ENCODE data around the gene HERC3. TPM values are rescaled to one million over a fixed set of nuclear protein-coding genes. Genes with fewer than 3 reads are reported as not detected.

HERC3 gene
- total RNA-seq, 1 experiment from 2014 or later, result 10.5 TPM

DNA sequence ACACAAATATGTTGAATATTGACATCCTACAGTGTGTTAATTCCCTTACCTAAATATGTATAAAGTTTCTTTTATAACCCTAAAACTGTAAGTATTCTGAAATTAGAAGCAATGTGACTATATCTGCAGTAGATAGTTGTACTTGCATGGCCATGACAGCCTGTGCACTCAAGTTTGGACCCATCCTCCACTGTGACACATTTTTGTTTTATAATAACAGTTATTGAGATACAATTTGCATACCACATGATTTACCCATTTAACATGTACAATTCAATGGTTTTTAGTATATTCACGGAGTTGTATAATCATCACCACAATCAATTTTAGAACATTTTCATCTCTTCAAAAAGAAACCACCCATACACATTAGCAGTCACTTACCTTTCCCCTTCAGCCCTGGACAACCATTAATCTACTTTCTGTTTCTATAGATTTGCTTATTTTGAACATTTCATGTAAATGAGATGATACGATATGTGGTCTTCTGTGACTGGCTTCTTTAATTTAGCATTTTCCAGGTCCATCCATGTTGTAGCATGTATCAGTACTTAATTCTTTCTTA is 29.6 kb downstream of the HERC3 start:
- CTCF ChIA-PET, result no interaction called here

DNA sequence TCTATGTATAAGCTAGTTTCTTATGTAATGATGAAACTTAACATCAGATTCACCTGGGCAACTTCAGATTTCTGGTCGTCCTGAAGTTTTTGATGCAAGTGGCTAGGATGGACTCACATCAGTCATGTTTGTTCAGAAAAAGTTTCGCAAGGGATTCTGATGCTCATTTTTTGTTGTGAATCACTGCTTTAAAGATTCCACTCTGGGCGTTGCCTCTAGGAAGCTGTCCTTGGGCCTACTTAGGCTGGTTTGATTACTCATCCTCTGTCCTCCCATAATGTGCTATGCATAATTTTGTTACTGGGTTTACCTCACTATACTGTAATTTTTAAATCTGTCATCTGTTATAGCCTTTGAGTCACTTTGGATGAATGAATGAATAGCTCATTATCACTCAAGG is 30.8 kb downstream of the HERC3 start:
- no peak overlapping the region for H3K27ac Mint-ChIP-seq (ENCODE audit: unreplicated experiment)
- H3K9me3 Mint-ChIP-seq (ENCODE audit: unreplicated experiment), result peaks cover 8% of the 10 kb centered on the region
- BruUV-seq (replicated peaks), result no TSS peak
- POLR2A ChIA-PET, result no interaction called here
- H3K27me3 Mint-ChIP-seq (ENCODE audit: insufficient read depth, unreplicated experiment), result no peaks in the 10 kb centered on the region
- H3K4me3 Mint-ChIP-seq (ENCODE audit: unreplicated experiment), result no peak overlapping the region
- Histone ChIP-seq H3K4me1 (no peaks in the 10 kb centered on the region), H3K4me3 (ENCODE audit: low read depth, low read length) (no peak overlapping the region), H3K9me3 (no peaks in the 10 kb centered on the region), H3K27me3 (replicated peaks; ENCODE audit: control insufficient read depth, insufficient read depth, low read length) (no peaks in the 10 kb centered on the region), H3K36me3 (ENCODE audit: control insufficient read depth, insufficient read depth, low read length) (no peaks in the 10 kb centered on the region)
- H3K36me3 Mint-ChIP-seq (ENCODE audit: insufficient read depth, unreplicated experiment), result no peaks in the 10 kb centered on the region
- CTCF ChIA-PET, result interaction anchor here (0.6 kb wide), 1 partner anchor 21 kb away, joined by 5 read pairs; no protein-coding TSS in a partner anchor
- H3K4me1 Mint-ChIP-seq (ENCODE audit: low read depth, unreplicated experiment), result no peaks in the 10 kb centered on the region
- no peak for DNase-seq
- intact Hi-C loops (cut with micrococcal nuclease; ENCODE audit: unreplicated experiment), result no loop called here
- TF ChIP-seq, protein P1, sequence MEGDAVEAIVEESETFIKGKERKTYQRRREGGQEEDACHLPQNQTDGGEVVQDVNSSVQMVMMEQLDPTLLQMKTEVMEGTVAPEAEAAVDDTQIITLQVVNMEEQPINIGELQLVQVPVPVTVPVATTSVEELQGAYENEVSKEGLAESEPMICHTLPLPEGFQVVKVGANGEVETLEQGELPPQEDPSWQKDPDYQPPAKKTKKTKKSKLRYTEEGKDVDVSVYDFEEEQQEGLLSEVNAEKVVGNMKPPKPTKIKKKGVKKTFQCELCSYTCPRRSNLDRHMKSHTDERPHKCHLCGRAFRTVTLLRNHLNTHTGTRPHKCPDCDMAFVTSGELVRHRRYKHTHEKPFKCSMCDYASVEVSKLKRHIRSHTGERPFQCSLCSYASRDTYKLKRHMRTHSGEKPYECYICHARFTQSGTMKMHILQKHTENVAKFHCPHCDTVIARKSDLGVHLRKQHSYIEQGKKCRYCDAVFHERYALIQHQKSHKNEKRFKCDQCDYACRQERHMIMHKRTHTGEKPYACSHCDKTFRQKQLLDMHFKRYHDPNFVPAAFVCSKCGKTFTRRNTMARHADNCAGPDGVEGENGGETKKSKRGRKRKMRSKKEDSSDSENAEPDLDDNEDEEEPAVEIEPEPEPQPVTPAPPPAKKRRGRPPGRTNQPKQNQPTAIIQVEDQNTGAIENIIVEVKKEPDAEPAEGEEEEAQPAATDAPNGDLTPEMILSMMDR (IDR thresholded peaks at IDR 0.05; ENCODE audit: insufficient read depth in 1 of 2, low read depth in 1 of 2, low read length in 1 of 2, severe bottlenecking in 1 of 2, unreplicated experiment in 1 of 2), result no peak

More for the DNA sequence above, 29.6 kb downstream of the HERC3 start:
- Histone ChIP-seq H3K4me3 (ENCODE audit: low read depth, low read length) (no peak overlapping the region), H3K4me1 (no peaks in the 10 kb centered on the region), H3K9me3 (no peaks in the 10 kb centered on the region), H3K36me3 (ENCODE audit: control insufficient read depth, insufficient read depth, low read length) (no peaks in the 10 kb centered on the region), H3K27me3 (replicated peaks; ENCODE audit: control insufficient read depth, insufficient read depth, low read length) (no peaks in the 10 kb centered on the region)
- TF ChIP-seq, protein P1 (IDR thresholded peaks at IDR 0.05; ENCODE audit: insufficient read depth in 1 of 2, low read depth in 1 of 2, low read length in 1 of 2, severe bottlenecking in 1 of 2, unreplicated experiment in 1 of 2), result no peak
- Mint-ChIP-seq H3K4me1 (ENCODE audit: low read depth, unreplicated experiment) (no peaks in the 10 kb centered on the region), H3K9me3 (ENCODE audit: unreplicated experiment) (peaks cover 8% of the 10 kb centered on the region), H3K27me3 (ENCODE audit: insufficient read depth, unreplicated experiment) (no peaks in the 10 kb centered on the region), H3K36me3 (ENCODE audit: insufficient read depth, unreplicated experiment) (no peaks in the 10 kb centered on the region), H3K4me3 (ENCODE audit: unreplicated experiment) (no peak overlapping the region), H3K27ac (ENCODE audit: unreplicated experiment) (no peak overlapping the region)
- intact Hi-C loops (cut with micrococcal nuclease; ENCODE audit: unreplicated experiment), result no loop called here
- no peak for DNase-seq
- no TSS peak for BruUV-seq (replicated peaks)
- POLR2A ChIA-PET, result no interaction called here

DNA sequence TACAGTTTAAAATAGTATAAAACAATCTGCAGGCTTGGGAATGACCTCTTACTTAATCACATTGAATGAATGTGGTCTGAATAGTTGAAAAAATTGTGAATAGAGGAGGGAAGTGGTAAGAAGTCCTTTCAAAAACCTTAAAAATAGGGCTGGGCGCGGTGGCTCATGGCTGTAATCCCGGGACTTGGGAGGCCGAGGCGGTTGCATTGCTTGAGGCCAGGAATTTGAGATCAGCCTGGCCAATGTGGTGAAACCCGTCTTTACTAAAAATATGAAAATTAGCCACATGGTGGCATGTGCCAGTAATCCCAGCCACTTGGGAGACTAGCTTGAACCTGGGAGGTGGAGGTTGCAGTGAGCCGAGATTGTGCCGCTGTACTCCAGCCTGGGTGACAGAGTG is 36.5 kb downstream of the HERC3 start:
- Histone ChIP-seq H3K36me3 (ENCODE audit: control insufficient read depth, insufficient read depth, low read length) (no peaks in the 10 kb centered on the region), H3K4me3 (ENCODE audit: low read depth, low read length) (no peak overlapping the region), H3K9me3 (0 out of 2 replicates have a peak, but pooled peaks cover 6% of the 10 kb centered on the region), H3K4me1 (no peaks in the 10 kb centered on the region), H3K27me3 (replicated peaks; ENCODE audit: control insufficient read depth, insufficient read depth, low read length) (no peaks in the 10 kb centered on the region)
- intact Hi-C loops (cut with micrococcal nuclease; ENCODE audit: unreplicated experiment), result no loop called here
- peaks cover 16% of the 10 kb centered on the region for H3K9me3 Mint-ChIP-seq (ENCODE audit: unreplicated experiment)
- H3K27ac Mint-ChIP-seq (ENCODE audit: unreplicated experiment), result no peak overlapping the region
- TF ChIP-seq, protein P1 (IDR thresholded peaks at IDR 0.05; ENCODE audit: insufficient read depth in 1 of 2, low read depth in 1 of 2, low read length in 1 of 2, severe bottlenecking in 1 of 2, unreplicated experiment in 1 of 2), result no peak
- no peaks in the 10 kb centered on the region for H3K27me3 Mint-ChIP-seq (ENCODE audit: insufficient read depth, unreplicated experiment)
- no peak for DNase-seq
- POLR2A ChIA-PET, result no interaction called here
- BruUV-seq (replicated peaks), result no TSS peak
- no peaks in the 10 kb centered on the region for H3K4me1 Mint-ChIP-seq (ENCODE audit: low read depth, unreplicated experiment)
- H3K4me3 Mint-ChIP-seq (ENCODE audit: unreplicated experiment), result no peak overlapping the region
- CTCF ChIA-PET, result interaction anchor here (0.7 kb wide), 1 partner anchor 31 kb away, joined by 4 read pairs; no protein-coding TSS in a partner anchor
- H3K36me3 Mint-ChIP-seq (ENCODE audit: insufficient read depth, unreplicated experiment), result no peaks in the 10 kb centered on the region

All from Caco-2 (cell line).